AG04449 (cell line): ENCODE results near the gene SKI.

Experiments used
- CTCF ChIA-PET: fragments of 350-600 bp; formaldehyde crosslinking; extraction: SDS; loops from one replicate; lab custom pipeline; 2021; ENCODE audit warnings: antibody characterized with exemption; lab: Yijun Ruan, JAX
- POLR2A ChIA-PET: fragments of 400-600, 350-600 bp; formaldehyde crosslinking; extraction: SDS; loops from one replicate; lab custom pipeline; 2020; ENCODE audit warnings: antibody characterized with exemption, inconsistent platforms; lab: Yijun Ruan, JAX
- DNase-seq: peaks from one replicate; pipeline ENCODE4 v3.0.0-alpha.2; 2010; ENCODE audit warnings: low read depth, low spot score
- H3K4me3 ChIP-seq: 2 replicates; pipeline ENCODE4 v1.5.1; 2011; ENCODE audit warnings: low read depth, mild to moderate bottlenecking, control low read depth, low read length
- TF ChIP-seq, protein P1 (sequence below): IDR thresholded peaks from one replicate; pipeline ENCODE4 v1.5.1; 2011; ENCODE audit warnings: mild to moderate bottlenecking, moderate library complexity, low read length, control low read depth, inconsistent platforms; ENCODE audit not compliant: insufficient read depth; ENCODE audit errors: missing control alignments

Gene SKI

DNA sequence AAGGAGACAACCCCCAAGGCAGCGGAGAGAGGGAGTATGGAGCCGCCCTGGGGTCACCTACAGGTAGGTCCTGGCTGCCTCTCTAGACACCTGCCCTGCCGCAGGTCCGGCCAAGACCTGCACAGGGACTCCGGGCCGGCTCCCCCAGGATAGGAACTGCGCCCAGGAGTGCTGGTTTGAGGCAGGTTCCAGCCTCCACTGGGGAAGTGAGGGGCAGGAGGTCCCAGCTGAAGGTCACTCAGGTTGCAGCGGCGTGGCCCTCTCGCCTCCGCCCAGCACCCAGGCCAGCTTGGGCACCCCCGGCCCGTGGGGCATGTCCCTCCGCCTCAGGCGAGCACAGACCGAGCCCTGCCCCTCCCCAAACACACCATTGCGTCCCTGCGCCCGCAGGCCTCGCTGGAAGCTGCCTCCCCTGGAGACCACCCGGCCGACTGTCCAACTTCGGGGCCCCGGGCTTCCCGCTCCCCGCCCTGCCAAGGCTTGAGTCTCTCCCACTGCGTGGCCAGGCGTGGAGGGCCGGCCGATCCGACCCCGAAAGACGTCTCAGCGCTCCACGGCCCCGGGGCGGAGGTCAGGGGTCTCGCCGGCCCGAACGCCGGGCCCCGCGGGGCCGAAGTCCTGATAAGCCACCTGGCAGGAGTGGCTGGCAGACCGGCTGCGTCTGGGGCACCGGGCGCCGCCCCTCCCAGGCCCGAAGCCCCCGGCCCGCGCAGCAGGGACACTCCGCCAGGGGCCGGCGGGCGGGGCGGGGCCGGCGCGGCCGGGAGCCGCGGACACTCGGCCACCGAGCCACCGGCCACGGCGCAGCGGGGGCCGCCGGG, 1.4 kb upstream of the SKI start:
- no peak for DNase-seq
- CTCF ChIA-PET = interaction anchor here (1.1 to 2.1 kb wide), 4 partner anchors 32 to 156 kb away, joined by 3 to 11 read pairs (median 4); partner anchors contain the start of gene FAAP20
- H3K4me3 ChIP-seq = peak overlapping the region; percentile 79
- TF ChIP-seq, protein P1, sequence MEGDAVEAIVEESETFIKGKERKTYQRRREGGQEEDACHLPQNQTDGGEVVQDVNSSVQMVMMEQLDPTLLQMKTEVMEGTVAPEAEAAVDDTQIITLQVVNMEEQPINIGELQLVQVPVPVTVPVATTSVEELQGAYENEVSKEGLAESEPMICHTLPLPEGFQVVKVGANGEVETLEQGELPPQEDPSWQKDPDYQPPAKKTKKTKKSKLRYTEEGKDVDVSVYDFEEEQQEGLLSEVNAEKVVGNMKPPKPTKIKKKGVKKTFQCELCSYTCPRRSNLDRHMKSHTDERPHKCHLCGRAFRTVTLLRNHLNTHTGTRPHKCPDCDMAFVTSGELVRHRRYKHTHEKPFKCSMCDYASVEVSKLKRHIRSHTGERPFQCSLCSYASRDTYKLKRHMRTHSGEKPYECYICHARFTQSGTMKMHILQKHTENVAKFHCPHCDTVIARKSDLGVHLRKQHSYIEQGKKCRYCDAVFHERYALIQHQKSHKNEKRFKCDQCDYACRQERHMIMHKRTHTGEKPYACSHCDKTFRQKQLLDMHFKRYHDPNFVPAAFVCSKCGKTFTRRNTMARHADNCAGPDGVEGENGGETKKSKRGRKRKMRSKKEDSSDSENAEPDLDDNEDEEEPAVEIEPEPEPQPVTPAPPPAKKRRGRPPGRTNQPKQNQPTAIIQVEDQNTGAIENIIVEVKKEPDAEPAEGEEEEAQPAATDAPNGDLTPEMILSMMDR = no peak
- POLR2A ChIA-PET = interaction anchor here (0.6 to 1.5 kb wide), 3 partner anchors 13 to 27 kb away, joined by 3 to 5 read pairs (median 5); no protein-coding TSS in a partner anchor

DNA sequence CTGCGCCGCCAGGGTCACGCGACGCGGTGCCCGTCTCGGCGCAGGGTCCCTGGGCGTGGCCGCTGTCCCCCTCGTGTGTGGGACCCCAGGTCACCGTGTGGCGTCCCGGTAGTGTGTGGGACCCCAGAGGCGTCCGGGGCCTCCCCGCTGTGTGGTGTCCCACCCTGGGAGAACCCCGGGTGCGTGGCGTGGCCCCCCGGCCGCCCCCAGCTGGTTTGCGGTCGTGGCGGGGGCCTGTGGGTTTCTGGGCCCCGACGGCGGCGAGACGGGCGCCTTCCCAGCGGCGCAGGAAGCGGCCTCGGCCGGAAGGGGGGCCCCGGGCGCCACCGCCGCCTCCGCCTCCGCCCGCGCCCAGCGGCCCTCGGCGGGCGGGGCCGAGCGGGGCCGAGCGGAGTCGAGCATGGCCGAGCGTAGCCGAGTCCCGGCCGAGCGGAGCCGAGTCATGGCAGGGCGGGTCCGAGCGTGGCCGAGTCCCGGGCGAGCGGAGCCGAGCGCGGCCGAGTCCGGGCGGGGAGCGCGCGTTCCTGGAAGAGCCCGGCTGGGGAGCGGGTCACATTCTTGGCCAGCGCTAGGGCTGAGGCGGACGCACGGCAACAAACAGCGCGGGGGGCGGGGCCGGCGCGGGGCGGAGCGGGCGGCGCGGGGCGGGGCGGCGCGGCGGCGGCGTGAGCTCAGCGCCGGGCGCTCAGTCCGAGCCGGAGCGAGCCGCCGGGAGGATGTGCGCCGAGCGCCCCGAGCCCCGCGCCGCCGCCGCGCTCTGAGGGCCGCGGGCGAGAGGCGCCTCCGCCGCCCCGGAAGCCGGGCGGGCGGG, 568 bp upstream of the SKI start:
- DNase-seq = no peak
- ChIA-PET CTCF (interaction anchor here (2.1 to 6.8 kb wide), 3 partner anchors 32 to 153 kb away, joined by 11 to 52 read pairs (median 41); partner anchors contain the start of gene FAAP20), POLR2A (interaction anchor here (0.5 to 1.9 kb wide), 22 partner anchors 8 to 164 kb away, joined by 3 to 9 read pairs (median 4); partner anchors contain the start of genes FAAP20, MORN1 and RER1)
- peak overlapping the region; percentile 83 for H3K4me3 ChIP-seq
- TF ChIP-seq, protein P1 = no peak

DNA sequence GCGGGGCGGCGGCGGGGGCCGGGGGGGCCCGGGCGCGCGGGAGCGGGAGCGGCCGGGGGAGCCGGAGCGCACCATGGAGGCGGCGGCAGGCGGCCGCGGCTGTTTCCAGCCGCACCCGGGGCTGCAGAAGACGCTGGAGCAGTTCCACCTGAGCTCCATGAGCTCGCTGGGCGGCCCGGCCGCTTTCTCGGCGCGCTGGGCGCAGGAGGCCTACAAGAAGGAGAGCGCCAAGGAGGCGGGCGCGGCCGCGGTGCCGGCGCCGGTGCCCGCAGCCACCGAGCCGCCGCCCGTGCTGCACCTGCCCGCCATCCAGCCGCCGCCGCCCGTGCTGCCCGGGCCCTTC, 546 bp downstream of the SKI start:
- POLR2A ChIA-PET = interaction anchor here (0.6 to 1.9 kb wide), 12 partner anchors 13 to 163 kb away, joined by 3 to 11 read pairs (median 4); partner anchors contain the start of genes FAAP20, MORN1 and RER1
- CTCF ChIA-PET = interaction anchor here (0.8 to 6.8 kb wide), 5 partner anchors 33 to 155 kb away, joined by 3 to 52 read pairs (median 4); partner anchors contain the start of gene FAAP20
- TF ChIP-seq, protein P1 = no peak
- H3K4me3 ChIP-seq = peak overlapping the region; percentile 83
- DNase-seq = no peak

DNA sequence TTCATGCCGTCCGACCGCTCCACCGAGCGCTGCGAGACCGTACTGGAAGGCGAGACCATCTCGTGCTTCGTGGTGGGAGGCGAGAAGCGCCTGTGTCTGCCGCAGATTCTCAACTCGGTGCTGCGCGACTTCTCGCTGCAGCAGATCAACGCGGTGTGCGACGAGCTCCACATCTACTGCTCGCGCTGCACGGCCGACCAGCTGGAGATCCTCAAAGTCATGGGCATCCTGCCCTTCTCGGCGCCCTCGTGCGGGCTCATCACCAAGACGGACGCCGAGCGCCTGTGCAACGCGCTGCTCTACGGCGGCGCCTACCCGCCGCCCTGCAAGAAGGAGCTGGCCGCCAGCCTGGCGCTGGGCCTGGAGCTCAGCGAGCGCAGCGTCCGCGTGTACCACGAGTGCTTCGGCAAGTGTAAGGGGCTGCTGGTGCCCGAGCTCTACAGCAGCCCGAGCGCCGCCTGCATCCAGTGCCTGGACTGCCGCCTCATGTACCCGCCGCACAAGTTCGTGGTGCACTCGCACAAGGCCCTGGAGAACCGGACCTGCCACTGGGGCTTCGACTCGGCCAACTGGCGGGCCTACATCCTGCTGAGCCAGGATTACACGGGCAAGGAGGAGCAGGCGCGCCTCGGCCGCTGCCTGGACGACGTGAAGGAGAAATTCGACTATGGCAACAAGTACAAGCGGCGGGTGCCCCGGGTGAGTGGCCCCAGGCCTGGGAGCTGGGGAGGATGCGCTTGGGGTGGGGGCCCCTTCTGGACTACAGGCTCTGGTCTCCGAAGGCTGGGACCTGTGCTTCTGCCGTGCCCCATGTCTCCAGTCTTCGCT, 1.1 kb downstream of the SKI start:
- TF ChIP-seq, protein P1 = peak; percentile 3
- ChIA-PET POLR2A (interaction anchor here (0.6 to 1.9 kb wide), 13 partner anchors 12 to 162 kb away, joined by 3 to 11 read pairs (median 5); partner anchors contain the start of genes FAAP20, MORN1 and RER1), CTCF (interaction anchor here (0.8 to 6.8 kb wide), 5 partner anchors 34 to 155 kb away, joined by 3 to 52 read pairs (median 4); partner anchors contain the start of gene FAAP20)
- H3K4me3 ChIP-seq = peak overlapping the region; percentile 83
- no peak for DNase-seq

DNA sequence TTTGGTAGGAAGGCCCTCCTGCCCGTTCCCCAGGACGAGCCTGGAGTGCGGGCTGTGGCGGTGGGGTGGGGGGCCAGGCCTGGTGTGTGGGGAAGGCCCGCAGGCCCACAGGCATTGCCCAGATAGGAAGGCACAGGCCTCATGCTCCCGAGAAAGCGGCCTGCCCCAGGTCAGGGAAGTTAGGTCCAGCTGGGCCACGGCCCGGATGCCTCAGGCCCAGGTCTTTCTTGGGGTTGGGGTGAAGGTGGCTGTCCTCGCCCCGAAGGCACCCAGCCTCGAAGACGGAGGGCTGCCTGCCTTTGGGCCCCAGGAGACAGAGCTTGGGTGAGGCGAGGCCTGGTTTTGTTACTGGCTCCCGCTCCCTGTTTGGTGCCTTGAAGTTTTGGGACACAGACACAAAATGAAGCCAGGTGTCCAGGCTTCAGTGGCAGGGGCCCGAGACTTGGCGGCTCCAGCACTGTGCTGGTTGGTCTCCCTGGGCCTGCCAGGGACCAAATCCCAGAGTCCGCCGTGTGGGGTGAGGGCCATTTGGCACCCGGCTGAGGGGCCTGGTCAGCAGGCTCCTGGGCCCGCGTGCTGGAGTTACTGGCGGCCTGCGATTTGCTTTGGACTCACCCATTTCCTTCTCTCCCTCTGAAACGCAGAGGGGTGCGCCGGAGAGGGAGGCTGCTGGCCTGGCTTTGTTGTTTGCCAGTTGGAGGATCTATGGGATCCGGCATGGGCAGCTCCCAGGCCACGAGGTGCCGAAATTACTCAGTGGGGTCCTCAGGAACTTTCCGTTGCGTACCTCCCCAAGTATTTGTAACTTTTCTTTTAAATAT, 2.0 kb downstream of the SKI start:
- TF ChIP-seq, protein P1 = no peak
- POLR2A ChIA-PET = interaction anchor here (0.6 to 1.9 kb wide), 7 partner anchors 21 to 246 kb away, joined by 3 to 10 read pairs (median 5); partner anchors contain the start of genes FAAP20, MORN1, PLCH2 and RER1
- DNase-seq = no peak
- H3K4me3 ChIP-seq = peak overlapping the region; percentile 83
- CTCF ChIA-PET = interaction anchor here (0.9 to 6.8 kb wide), 6 partner anchors 35 to 157 kb away, joined by 3 to 52 read pairs (median 4); partner anchors contain the start of gene FAAP20
